Body of pancreas (tissue), 4 donors: ENCODE measurements around the gene GIMD1.

Experiments used
- POLR2A ChIP-seq, 3 donors: fragments of 450-650 bp; IDR thresholded peaks; one replicate each; pipeline ENCODE4 v1.6.1; 2016; ENCODE audit warnings: antibody characterized with exemption in 3 of 3, mild to moderate bottlenecking in 2 of 3
- TF ChIP-seq, protein P1 (sequence below), 7 experiments: fragments of 450-650 bp in 4 of 7; fragments of 200-600 bp in 3 of 7; sonication (generic) in 3 of 7; IDR thresholded peaks; one replicate each; pipeline ENCODE4 v1.5.1; 2016 to 2019; ENCODE audit warnings: antibody characterized with exemption in 7 of 7

- TF ChIP-seq, protein P1, sequence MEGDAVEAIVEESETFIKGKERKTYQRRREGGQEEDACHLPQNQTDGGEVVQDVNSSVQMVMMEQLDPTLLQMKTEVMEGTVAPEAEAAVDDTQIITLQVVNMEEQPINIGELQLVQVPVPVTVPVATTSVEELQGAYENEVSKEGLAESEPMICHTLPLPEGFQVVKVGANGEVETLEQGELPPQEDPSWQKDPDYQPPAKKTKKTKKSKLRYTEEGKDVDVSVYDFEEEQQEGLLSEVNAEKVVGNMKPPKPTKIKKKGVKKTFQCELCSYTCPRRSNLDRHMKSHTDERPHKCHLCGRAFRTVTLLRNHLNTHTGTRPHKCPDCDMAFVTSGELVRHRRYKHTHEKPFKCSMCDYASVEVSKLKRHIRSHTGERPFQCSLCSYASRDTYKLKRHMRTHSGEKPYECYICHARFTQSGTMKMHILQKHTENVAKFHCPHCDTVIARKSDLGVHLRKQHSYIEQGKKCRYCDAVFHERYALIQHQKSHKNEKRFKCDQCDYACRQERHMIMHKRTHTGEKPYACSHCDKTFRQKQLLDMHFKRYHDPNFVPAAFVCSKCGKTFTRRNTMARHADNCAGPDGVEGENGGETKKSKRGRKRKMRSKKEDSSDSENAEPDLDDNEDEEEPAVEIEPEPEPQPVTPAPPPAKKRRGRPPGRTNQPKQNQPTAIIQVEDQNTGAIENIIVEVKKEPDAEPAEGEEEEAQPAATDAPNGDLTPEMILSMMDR (IDR thresholded peaks at IDR 0.05) = no peak
- no peak for TF ChIP-seq POLR2A (IDR thresholded peaks at IDR 0.05)
These were observed 45.5 kb downstream of the GIMD1 start for GRCh38 chr4:106323119-106323518.
